Gastrocnemius medialis (tissue), 4 donors: ENCODE measurements around the gene SLC6A6.

Source experiments
- CTCF ChIP-seq, 5 experiments: fragments of 450-650 bp in 3 of 5; fragments of 200-600 bp in 2 of 5; sonication (generic) in 2 of 5; IDR thresholded peaks in 4 of 5; conservative IDR thresholded peaks in 1 of 5; 1 replicate in 4 of 5; 2 replicates in 1 of 5; pipeline ENCODE4 v1.5.1; 2016 to 2019; ENCODE audit warnings: antibody characterized with exemption in 5 of 5, mild to moderate bottlenecking in 3 of 5, moderate library complexity in 3 of 5
- POLR2A ChIP-seq, 2 donors: fragments of 450-650 bp; IDR thresholded peaks; one replicate each; pipeline ENCODE4 v1.6.1; 2017; ENCODE audit warnings: antibody characterized with exemption in 2 of 2, mild to moderate bottlenecking in 2 of 2, moderate library complexity in 2 of 2

GRCh38 chr3:14511623-14512280 lies 109.3 kb downstream of the SLC6A6 start:
- TF ChIP-seq POLR2A (IDR thresholded peaks at IDR 0.05) = no peak
- TF ChIP-seq CTCF (IDR thresholded peaks at IDR 0.05 in 4 of 5, conservative IDR thresholded peaks at IDR 0.05 in 1 of 5) = no peak
